Hepatocyte (in vitro differentiated cells): ENCODE data around the gene TRPV2. TPM values are rescaled to one million over a fixed set of nuclear protein-coding genes. Genes with fewer than 3 reads are reported as not detected.

Experiments
- DNase-seq: peaks from one replicate; pipeline ENCODE4 v3.0.0-alpha.2; 2016; ENCODE audit warnings: low spot score
- H2AFZ ChIP-seq: fragments of 200-600 bp; sonication (generic); 2 replicates; pipeline ENCODE4 v1.6.0; 2016; ENCODE audit warnings: antibody characterized with exemption, mild to moderate bottlenecking
- H3K27ac ChIP-seq: fragments of 200-600 bp; sonication (generic); 2 replicates; pipeline ENCODE4 v1.5.1; 2016; ENCODE audit warnings: mild to moderate bottlenecking
- H3K27me3 ChIP-seq: fragments of 200-600 bp; sonication (generic); 2 replicates; pipeline ENCODE4 v1.6.1; 2016
- H3K36me3 ChIP-seq: fragments of 200-600 bp; sonication (generic); replicated peaks from 2 replicates; pipeline ENCODE4 v1.5.1; 2016; ENCODE audit warnings: low read depth; ENCODE audit not compliant: insufficient read depth
- H3K4me1 ChIP-seq: fragments of 200-600 bp; sonication (generic); 2 replicates; pipeline ENCODE4 v1.5.1; 2016; ENCODE audit warnings: mild to moderate bottlenecking, moderate library complexity; ENCODE audit not compliant: insufficient read depth
- H3K4me2 ChIP-seq: fragments of 200-600 bp; sonication (generic); 2 replicates; pipeline ENCODE4 v1.6.0; 2016
- H3K4me3 ChIP-seq: fragments of 200-600 bp; sonication (generic); 2 replicates; pipeline ENCODE4 v1.5.1; 2016; ENCODE audit warnings: mild to moderate bottlenecking
- H3K79me2 ChIP-seq: fragments of 200-600 bp; sonication (generic); 2 replicates; pipeline ENCODE4 v1.6.0; 2017; ENCODE audit warnings: mild to moderate bottlenecking
- H3K9me2 ChIP-seq: fragments of 200-600 bp; sonication (generic); replicated peaks from 2 replicates; pipeline ENCODE4 v1.6.0; 2017; ENCODE audit warnings: mild to moderate bottlenecking; ENCODE audit not compliant: insufficient read depth
- H3K9me3 ChIP-seq: fragments of 200-600 bp; sonication (generic); 2 replicates; pipeline ENCODE4 v1.5.1; 2016; ENCODE audit warnings: low read depth, mild to moderate bottlenecking
- H4K20me1 ChIP-seq: fragments of 200-600 bp; sonication (generic); 2 replicates; pipeline ENCODE4 v1.6.0; 2016; ENCODE audit warnings: mild to moderate bottlenecking; ENCODE audit not compliant: insufficient read depth, poor library complexity, severe bottlenecking
- EZH2 ChIP-seq: fragments of 200-600 bp; sonication (generic); IDR thresholded peaks from 2 replicates; pipeline ENCODE4 v1.6.1; 2016; ENCODE audit warnings: antibody characterized with exemption, mild to moderate bottlenecking, borderline replicate concordance
- EZH2phosphoT487 ChIP-seq: fragments of 200-600 bp; sonication (generic); IDR thresholded peaks from one replicate; pipeline ENCODE4 v1.6.1; 2018; ENCODE audit warnings: antibody characterized with exemption, mild to moderate bottlenecking, low read depth, moderate library complexity; ENCODE audit not compliant: unreplicated experiment, severe bottlenecking
- WGBS: methylation state at CpG from one replicate; pipeline ENCODE4 v1.1.6; 2016; ENCODE audit warnings: low lambda C conversion rate; ENCODE audit errors: missing lambda C conversion rate; 5-methylcytosine and 5-hydroxymethylcytosine counted together
- polyA plus RNA-seq: library from polyadenylated mRNA; unstranded; fragments of >200 nt; fragmentation: Nextera tagmentation; extraction: Ambion mirVana; gene quantifications from 2 replicates; pipeline ENCODE4 v1.2.1, GENCODE V29; 2016
- total RNA-seq: library from RNA; depleted of rRNA; stranded (reverse); fragments of >200 nt; gene quantifications from 2 replicates; pipeline ENCODE4 v1.2.3, GENCODE V29; 2014
- TF ChIP-seq, protein P1 (sequence below): fragments of 200-600 bp; sonication (generic); IDR thresholded peaks from 2 replicates; pipeline ENCODE4 v1.5.1; 2016; ENCODE audit warnings: antibody characterized with exemption, mild to moderate bottlenecking; ENCODE audit not compliant: poor library complexity

Gene TRPV2
- total and polyA plus RNA-seq, 2 experiments from 2014 or later, result 7.7 to 10.1 TPM

DNA sequence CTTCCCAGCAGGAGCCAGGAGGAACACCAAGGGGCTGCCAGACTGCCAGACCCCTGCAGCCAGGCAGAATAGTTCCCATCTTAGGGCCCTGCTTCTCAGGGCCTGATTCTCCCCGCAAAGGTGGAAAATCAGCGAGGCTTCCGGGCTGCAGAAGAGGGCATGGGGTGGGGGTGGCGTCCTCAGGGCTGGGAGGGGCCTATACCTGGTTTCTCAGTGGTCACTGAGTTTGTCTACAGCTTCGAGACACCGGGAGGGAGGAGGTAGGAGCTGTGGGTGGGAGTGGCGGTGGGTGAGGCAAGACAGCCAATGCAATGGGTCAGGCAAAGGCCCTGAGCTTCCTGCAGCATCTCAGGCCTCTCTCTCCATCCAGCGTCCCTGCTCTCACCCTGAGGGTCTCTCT lies 62.3 kb downstream of the TRPV2 start:
- Histone ChIP-seq H2AFZ (no peak overlapping the region), H3K4me3 (no peak overlapping the region), H3K79me2 (peaks cover 25% of the 10 kb centered on the region), H3K4me1 (peaks cover 24% of the 10 kb centered on the region), H3K27ac (peak overlapping the region; percentile 65), H3K27me3 (no peaks in the 10 kb centered on the region), H3K4me2 (peak overlapping the region; percentile 40), H3K9me2 (no peaks in the 10 kb centered on the region), H3K36me3 (no peaks in the 10 kb centered on the region), H3K9me3 (no peaks in the 10 kb centered on the region), H4K20me1 (no peaks in the 10 kb centered on the region)
- TF ChIP-seq, protein P1, sequence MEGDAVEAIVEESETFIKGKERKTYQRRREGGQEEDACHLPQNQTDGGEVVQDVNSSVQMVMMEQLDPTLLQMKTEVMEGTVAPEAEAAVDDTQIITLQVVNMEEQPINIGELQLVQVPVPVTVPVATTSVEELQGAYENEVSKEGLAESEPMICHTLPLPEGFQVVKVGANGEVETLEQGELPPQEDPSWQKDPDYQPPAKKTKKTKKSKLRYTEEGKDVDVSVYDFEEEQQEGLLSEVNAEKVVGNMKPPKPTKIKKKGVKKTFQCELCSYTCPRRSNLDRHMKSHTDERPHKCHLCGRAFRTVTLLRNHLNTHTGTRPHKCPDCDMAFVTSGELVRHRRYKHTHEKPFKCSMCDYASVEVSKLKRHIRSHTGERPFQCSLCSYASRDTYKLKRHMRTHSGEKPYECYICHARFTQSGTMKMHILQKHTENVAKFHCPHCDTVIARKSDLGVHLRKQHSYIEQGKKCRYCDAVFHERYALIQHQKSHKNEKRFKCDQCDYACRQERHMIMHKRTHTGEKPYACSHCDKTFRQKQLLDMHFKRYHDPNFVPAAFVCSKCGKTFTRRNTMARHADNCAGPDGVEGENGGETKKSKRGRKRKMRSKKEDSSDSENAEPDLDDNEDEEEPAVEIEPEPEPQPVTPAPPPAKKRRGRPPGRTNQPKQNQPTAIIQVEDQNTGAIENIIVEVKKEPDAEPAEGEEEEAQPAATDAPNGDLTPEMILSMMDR, result no peak
- no peak for TF ChIP-seq EZH2
- TF ChIP-seq EZH2phosphoT487, result no peak
- no peak for DNase-seq
- 62% methylated on average over 6 of the region's 8 CpGs for WGBS

DNA sequence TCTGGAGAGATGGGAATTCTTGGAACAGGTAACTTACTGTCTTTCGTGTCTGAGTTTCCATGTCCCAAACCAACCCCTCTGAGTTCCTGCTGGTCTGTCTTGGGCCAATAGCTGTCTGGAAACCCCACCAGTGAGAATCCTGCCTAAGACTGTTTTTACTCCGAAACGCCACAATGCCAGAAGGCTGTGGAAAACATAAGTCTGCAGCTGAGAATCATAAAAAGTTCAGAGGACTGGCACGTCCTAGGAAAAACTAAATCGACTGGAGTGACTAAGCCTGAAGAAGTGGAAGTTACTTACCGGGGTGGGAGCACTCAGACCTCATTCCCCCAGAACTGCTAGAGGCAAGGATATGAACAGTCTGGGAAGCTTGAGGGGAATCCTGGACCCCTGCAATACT lies 63.3 kb downstream of the TRPV2 start:
- Histone ChIP-seq H3K9me3 (no peaks in the 10 kb centered on the region), H2AFZ (no peak overlapping the region), H4K20me1 (no peaks in the 10 kb centered on the region), H3K27ac (peak overlapping the region; percentile 46), H3K79me2 (peaks cover 30% of the 10 kb centered on the region), H3K27me3 (no peaks in the 10 kb centered on the region), H3K9me2 (no peaks in the 10 kb centered on the region), H3K4me2 (no peak overlapping the region), H3K4me3 (no peak overlapping the region), H3K4me1 (peaks cover 26% of the 10 kb centered on the region), H3K36me3 (no peaks in the 10 kb centered on the region)
- 77% methylated on average over 6 of the region's 6 CpGs for WGBS
- no peak for DNase-seq
- TF ChIP-seq EZH2phosphoT487, result no peak
- no peak for TF ChIP-seq EZH2
- TF ChIP-seq, protein P1, result no peak

DNA sequence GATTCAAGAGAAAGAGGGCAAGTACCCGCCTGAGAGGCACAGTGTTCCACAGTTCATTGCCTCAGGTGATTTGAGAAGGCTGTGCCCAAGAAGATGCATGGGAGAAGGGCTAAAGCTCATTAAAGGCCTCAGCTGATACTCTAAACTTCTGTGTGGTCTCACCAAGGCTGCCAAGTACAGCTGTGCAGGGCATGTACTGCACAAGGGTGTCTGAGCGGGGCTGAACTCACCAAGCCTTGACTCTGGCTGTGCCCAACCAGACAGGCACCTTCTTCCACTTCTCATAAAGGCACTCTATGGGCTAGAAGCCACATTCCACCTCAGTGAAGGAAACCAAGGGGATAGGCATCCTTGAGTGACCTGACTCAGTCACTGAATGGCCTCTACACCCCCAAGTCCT lies 63.9 kb downstream of the TRPV2 start:
- no peaks in the 10 kb centered on the region for H3K9me3 ChIP-seq
- H3K9me2 ChIP-seq, result no peaks in the 10 kb centered on the region
- DNase-seq, result no peak
- TF ChIP-seq, protein P1, result no peak
- TF ChIP-seq EZH2 (no peak), EZH2phosphoT487 (no peak)
- no peak overlapping the region for H3K4me2 ChIP-seq
- no peaks in the 10 kb centered on the region for H3K36me3 ChIP-seq
- no peaks in the 10 kb centered on the region for H4K20me1 ChIP-seq
- H3K4me3 ChIP-seq, result no peak overlapping the region
- peaks cover 32% of the 10 kb centered on the region for H3K4me1 ChIP-seq
- peaks cover 34% of the 10 kb centered on the region for H3K79me2 ChIP-seq
- 90% methylated on average over 2 of the region's 2 CpGs for WGBS
- H3K27me3 ChIP-seq, result no peaks in the 10 kb centered on the region
- peak overlapping the region; percentile 46 for H3K27ac ChIP-seq
- H2AFZ ChIP-seq, result no peak overlapping the region

DNA sequence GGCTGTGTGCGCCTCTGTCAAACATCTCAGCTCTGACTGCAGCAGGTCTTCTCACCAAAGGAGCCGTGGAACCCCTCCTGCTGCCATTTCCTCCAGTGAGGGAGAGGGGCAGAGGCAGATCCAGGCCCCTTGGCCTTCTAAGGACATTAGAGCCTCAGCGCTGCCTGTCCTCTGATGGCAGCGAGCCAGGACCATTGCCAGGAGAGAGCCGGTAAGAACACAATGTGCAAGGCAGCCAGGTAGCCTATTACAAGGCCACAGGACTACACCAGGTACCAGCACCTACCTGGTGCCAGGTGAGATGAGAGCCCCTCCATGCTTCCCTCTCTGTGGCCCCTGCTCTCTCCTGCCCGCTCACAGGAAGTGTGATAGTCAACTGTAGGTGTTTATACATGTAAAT lies 65.6 kb downstream of the TRPV2 start:
- Histone ChIP-seq H3K4me3 (no peak overlapping the region), H3K36me3 (no peaks in the 10 kb centered on the region), H3K9me2 (no peaks in the 10 kb centered on the region), H4K20me1 (no peaks in the 10 kb centered on the region), H3K4me2 (no peak overlapping the region), H3K27ac (no peak overlapping the region), H3K27me3 (no peaks in the 10 kb centered on the region), H3K4me1 (peaks cover 37% of the 10 kb centered on the region), H3K79me2 (peaks cover 41% of the 10 kb centered on the region), H2AFZ (no peak overlapping the region), H3K9me3 (no peaks in the 10 kb centered on the region)
- DNase-seq, result no peak
- TF ChIP-seq, protein P1, result no peak
- TF ChIP-seq EZH2 (no peak), EZH2phosphoT487 (no peak)
- WGBS, result 96% methylated on average over 6 of the region's 6 CpGs
